K562 (cell line): Measurements from ENCODE around the gene MPPED2. TPM values are rescaled to one million over a fixed set of nuclear protein-coding genes. Genes with fewer than 3 reads are reported as not detected.

Experiments
- ATAC-seq: fragments of 200-7000 bp; cut with Tn5 transposase; 3 replicates; pipeline ENCODE4 v1.9.1; 2020; ENCODE audit warnings: moderate library complexity
- BruUV-seq: library from RNA; stranded (reverse); fragments of 400-500 nt; replicated peaks from 2 replicates; lab custom pipeline; 2021; lab: Mats Ljungman, UMichigan
- CTCF ChIA-PET: fragments of 300-600 bp; formaldehyde crosslinking; extraction: SDS; loops from one replicate; lab custom pipeline; 2021; ENCODE audit warnings: low intra/inter-chr PET ratio; lab: Yijun Ruan, JAX
- POLR2A ChIA-PET: fragments of 300-600, 350-650 bp; sonication (Branson Sonifier 250); formaldehyde crosslinking; extraction: SDS; loops from one replicate; lab custom pipeline; 2021; ENCODE audit warnings: antibody characterized with exemption, inconsistent platforms; lab: Yijun Ruan, JAX
- DNase-seq, 4 experiments: peaks; one replicate each; pipeline versions ENCODE4 v3.0.0 to v3.0.0-alpha.2; 2011 to 2018; ENCODE audit warnings: low spot score in 3 of 4, mixed read lengths in 3 of 4; ENCODE audit errors: extremely low read depth in 1 of 4
- FAIRE-seq: peaks from 2 replicates; lab custom pipeline; 2011; peaks lifted over from hg19 to GRCh38; lab: Jason Lieb, UNC
- H2AFZ ChIP-seq: 2 replicates; pipeline ENCODE4 v1.6.0; 2011; ENCODE audit warnings: low read depth, low read length, control low read depth, inconsistent platforms
- H3K27ac ChIP-seq: fragments of 200-600 bp; 3 replicates; pipeline ENCODE4 v1.8.0; 2011; ENCODE audit warnings: low read depth, mild to moderate bottlenecking, control low read depth, inconsistent platforms, low read length, moderate library complexity, mixed read lengths; ENCODE audit errors: extremely low read depth
- H3K27me3 ChIP-seq, 2 experiments: fragments of 300-600 bp in 1 of 2; 2 replicates in 1 of 2; 3 replicates in 1 of 2; pipeline versions ENCODE4 v1.6.0 to v1.8.0; 2011; ENCODE audit warnings: inconsistent platforms in 2 of 2, low read length in 2 of 2, mild to moderate bottlenecking in 1 of 2, mixed read lengths in 1 of 2, moderate library complexity in 1 of 2; ENCODE audit not compliant: control insufficient read depth in 2 of 2, insufficient read depth in 2 of 2
- H3K36me3 ChIP-seq: fragments of 300-600 bp; 3 replicates; pipeline ENCODE4 v1.8.0; 2011; ENCODE audit warnings: mild to moderate bottlenecking, low read length, inconsistent platforms; ENCODE audit not compliant: control insufficient read depth, insufficient read depth
- H3K4me1 ChIP-seq, 2 experiments: fragments of 200-600 bp in 1 of 2; replicated peaks in 1 of 2; 2 replicates in 1 of 2; 3 replicates in 1 of 2; pipeline versions ENCODE4 v1.5.1 to v1.8.0; 2011; ENCODE audit warnings: inconsistent platforms in 2 of 2, low read length in 2 of 2, mild to moderate bottlenecking in 1 of 2, mixed read lengths in 1 of 2, moderate library complexity in 1 of 2; ENCODE audit not compliant: control insufficient read depth in 2 of 2, insufficient read depth in 2 of 2
- H3K4me2 ChIP-seq: 2 replicates; pipeline ENCODE4 v1.6.1; 2011; ENCODE audit warnings: low read length, control low read depth, inconsistent platforms, mixed read lengths; ENCODE audit not compliant: insufficient read depth
- H3K4me3 ChIP-seq: fragments of 200-600 bp; sonication (generic), shearing (Covaris generic); 2 replicates; pipeline ENCODE4 v1.5.1; 2016; ENCODE audit warnings: control low read depth, inconsistent platforms
- H3K79me2 ChIP-seq: fragments of 200-600 bp; 3 replicates; pipeline ENCODE4 v1.8.0; 2011; ENCODE audit warnings: low read length, inconsistent platforms; ENCODE audit not compliant: control insufficient read depth, insufficient read depth
- H3K9ac ChIP-seq, 2 experiments: 2 replicates each; pipeline versions ENCODE4 v1.6.0 to v1.6.1; 2011; ENCODE audit warnings: low read depth in 2 of 2, low read length in 2 of 2, control low read depth in 1 of 2, inconsistent platforms in 1 of 2, mild to moderate bottlenecking in 1 of 2, mixed read lengths in 1 of 2; ENCODE audit not compliant: insufficient read depth in 1 of 2
- H3K9me1 ChIP-seq: one replicate; pipeline ENCODE4 v1.6.0; 2011; ENCODE audit warnings: inconsistent platforms, mild to moderate bottlenecking, low read length, moderate library complexity; ENCODE audit not compliant: control insufficient read depth, insufficient read depth
- H3K9me3 ChIP-seq: replicated peaks from 2 replicates; pipeline ENCODE4 v1.5.1; 2011; ENCODE audit warnings: low read depth, low read length, inconsistent platforms; ENCODE audit not compliant: control insufficient read depth, insufficient read depth
- H4K20me1 ChIP-seq: replicated peaks from 2 replicates; pipeline ENCODE4 v1.6.1; 2011; ENCODE audit warnings: low read length, inconsistent platforms, mixed read lengths; ENCODE audit not compliant: control insufficient read depth, insufficient read depth
- SMAD4 ChIP-seq: fragments of 250-450 bp; sonication (Bioruptor Pico); conservative IDR thresholded peaks from 2 replicates; pipeline ENCODE4 v1.8.0; 2021; ENCODE audit warnings: inconsistent platforms, mild to moderate bottlenecking, moderate library complexity
- THRA ChIP-seq: fragments of 450-650 bp; IDR thresholded peaks from 2 replicates; pipeline ENCODE4 v1.6.1; 2017; ENCODE audit warnings: mild to moderate bottlenecking, moderate library complexity
- XRCC3 ChIP-seq: fragments of 450-650 bp; IDR thresholded peaks from 2 replicates; pipeline ENCODE4 v1.6.1; 2017; ENCODE audit warnings: mild to moderate bottlenecking, moderate library complexity
- ZBTB11 ChIP-seq, 3 experiments: fragments of 200-800 bp in 1 of 3; fragments of 250-450 bp in 1 of 3; fragments of 450-650 bp in 1 of 3; sonication (Bioruptor Pico) in 1 of 3; sonication (Bioruptor generic) in 1 of 3; formaldehyde crosslinking in 1 of 3; IDR thresholded peaks; 2 replicates each; pipeline versions ENCODE4 v1.6.1 to v1.8.0; 2016 to 2022; ENCODE audit warnings: mild to moderate bottlenecking in 2 of 3, missing genetic modification characterization in 2 of 3, missing compliant biosample characterization in 1 of 3, moderate library complexity in 1 of 3
- ZNF232 ChIP-seq: sonication (generic); formaldehyde crosslinking; IDR thresholded peaks from 2 replicates; pipeline ENCODE4 v1.8.0; 2022; ENCODE audit warnings: mild to moderate bottlenecking, missing genetic modification reagents
- ZSCAN29 ChIP-seq: fragments of 450-650 bp; IDR thresholded peaks from 2 replicates; pipeline ENCODE4 v1.6.1; 2017
- WGBS: fragments of 100-300 bp; shearing (Covaris generic); methylation state at CpG from one replicate; pipeline ENCODE4 v1.1.6; 2016; ENCODE audit warnings: low coverage, mixed read lengths; ENCODE audit not compliant: insufficient coverage; ENCODE audit errors: missing lambda C conversion rate; 5-methylcytosine and 5-hydroxymethylcytosine counted together
- in situ Hi-C: fragments of 300-500 bp; cut with MboI; formaldehyde crosslinking; loops from 4 replicates; pipeline ENCODE4 v1.15.0; 2018; ENCODE audit warnings: inconsistent platforms, mixed read lengths
- intact Hi-C: fragments of 100-400 bp; cut with micrococcal nuclease; formaldehyde crosslinking; loops from 2 replicates; pipeline ENCODE4 v1.14.2; 2022
- polyA plus RNA-seq, 8 experiments: library from polyadenylated mRNA; depleted of rRNA in 4 of 8; stranded (reverse) in 5 of 8; unstranded in 3 of 8; fragments of >200 nt; fragmentation: Nextera tagmentation in 2 of 8; fragmentation: Illumina TruSeq in 1 of 8; extraction: Ambion mirVana in 2 of 8; extraction: Trizol in 1 of 8; gene quantifications; 2 replicates each; pipeline versions ENCODE4 v1.2.1 to v1.2.3, GENCODE V29; 2011 to 2014; ENCODE audit warnings: inconsistent platforms in 1 of 8, missing spikeins in 1 of 8
- total RNA-seq, 7 experiments: library from RNA; depleted of rRNA in 6 of 7; stranded (reverse); fragments of >200 nt in 6 of 7; fragmentation: Illumina TruSeq in 2 of 7; extraction: Trizol in 2 of 7; gene quantifications; 2 replicates each; pipeline versions ENCODE4 v1.2.1 to v1.2.3, GENCODE V29; 2011 to 2021; ENCODE audit warnings: low replicate concordance in 1 of 7

MPPED2 gene
- total and polyA plus RNA-seq, 9 of the 15 experiments (the other 6 are each of a cell fraction or from before 2014, with no cell fraction given) = not detected

DNA sequence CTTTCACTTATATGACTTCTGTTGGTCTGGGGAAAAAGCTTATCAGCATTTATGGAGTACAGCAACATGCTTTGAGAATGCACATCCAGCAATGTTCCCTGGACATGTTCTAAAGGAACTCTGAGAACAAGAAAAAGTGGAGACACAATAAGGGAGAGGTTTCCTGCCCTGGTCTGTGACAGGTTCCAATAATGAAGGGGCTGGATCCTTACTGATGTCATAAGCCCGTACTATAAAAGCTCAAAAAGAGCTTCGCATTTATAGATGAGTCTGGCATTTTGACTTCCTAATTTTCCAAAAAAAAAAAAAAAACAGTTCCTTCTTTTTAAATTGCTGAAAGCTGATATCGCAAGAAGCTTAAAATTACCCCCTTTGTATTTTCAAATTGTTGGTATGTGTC lies 129.1 kb downstream of the MPPED2 start:
- TF ChIP-seq XRCC3 = no peak
- no peak for TF ChIP-seq ZNF232
- no peak for TF ChIP-seq SMAD4
- TF ChIP-seq THRA = no peak
- TF ChIP-seq ZSCAN29 = no peak
- no peak for TF ChIP-seq ZBTB11 (CRISPR knock-in tag; IDR thresholded peaks at IDR 0.05)
- CTCF ChIA-PET = no interaction called here
- in situ Hi-C loops = no loop called here
- no peak for ATAC-seq
- H3K36me3 ChIP-seq = no peaks in the 10 kb centered on the region
- intact Hi-C loops = no loop called here
- H3K27ac ChIP-seq = no peak overlapping the region
- FAIRE-seq = no peak
- POLR2A ChIA-PET = interaction anchor here (0.6 kb wide), 1 partner anchor 58 kb away, joined by 4 read pairs; no protein-coding TSS in a partner anchor
- no peaks in the 10 kb centered on the region for H3K4me1 ChIP-seq
- H3K27me3 ChIP-seq = no peaks in the 10 kb centered on the region
- no peak overlapping the region for H3K9ac ChIP-seq
- no peaks in the 10 kb centered on the region for H4K20me1 ChIP-seq
- H3K79me2 ChIP-seq = no peaks in the 10 kb centered on the region
- no peak for DNase-seq
- BruUV-seq = no TSS peak
- H2AFZ ChIP-seq = no peak overlapping the region
- no peaks in the 10 kb centered on the region for H3K9me3 ChIP-seq
- H3K4me2 ChIP-seq = no peak overlapping the region
- 0% methylated on average over 3 of the region's 3 CpGs for WGBS
- no peak overlapping the region for H3K4me3 ChIP-seq
- H3K9me1 ChIP-seq = no peaks in the 10 kb centered on the region
